Measurements from ENCODE around the gene GSTM5.

Gene GSTM5

DNA sequence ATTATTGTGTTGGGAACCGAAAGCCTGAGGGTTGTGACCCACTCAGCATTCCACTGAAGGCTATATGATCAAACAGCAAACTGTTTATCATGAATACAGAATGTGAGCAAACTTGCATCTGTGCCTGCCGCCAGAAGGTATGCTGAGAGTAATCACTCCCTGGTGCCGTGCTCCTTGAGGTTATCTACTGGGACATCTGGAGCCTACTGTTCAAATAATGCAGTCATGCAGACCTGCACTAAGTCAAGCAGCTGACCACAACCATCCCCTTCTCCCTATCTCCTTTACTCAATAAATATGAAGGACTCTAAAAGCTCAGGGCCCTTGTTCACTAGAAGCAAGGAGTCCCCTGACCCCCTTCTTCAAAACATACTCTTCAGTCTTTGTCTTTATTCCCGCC is 13.5 kb downstream of the GSTM5 start:
- TF ChIP-seq BACH2 (CRISPR knock-in tag; IDR thresholded peaks at IDR 0.05; ENCODE audit: borderline replicate concordance) = no peak
- no peak for TF ChIP-seq GLIS3 (CRISPR knock-in tag; IDR thresholded peaks at IDR 0.05)
- no peak for TF ChIP-seq ZNF565 (CRISPR knock-in tag; conservative IDR thresholded peaks at IDR 0.05; ENCODE audit: low read depth)
- TF ChIP-seq, protein P1, sequence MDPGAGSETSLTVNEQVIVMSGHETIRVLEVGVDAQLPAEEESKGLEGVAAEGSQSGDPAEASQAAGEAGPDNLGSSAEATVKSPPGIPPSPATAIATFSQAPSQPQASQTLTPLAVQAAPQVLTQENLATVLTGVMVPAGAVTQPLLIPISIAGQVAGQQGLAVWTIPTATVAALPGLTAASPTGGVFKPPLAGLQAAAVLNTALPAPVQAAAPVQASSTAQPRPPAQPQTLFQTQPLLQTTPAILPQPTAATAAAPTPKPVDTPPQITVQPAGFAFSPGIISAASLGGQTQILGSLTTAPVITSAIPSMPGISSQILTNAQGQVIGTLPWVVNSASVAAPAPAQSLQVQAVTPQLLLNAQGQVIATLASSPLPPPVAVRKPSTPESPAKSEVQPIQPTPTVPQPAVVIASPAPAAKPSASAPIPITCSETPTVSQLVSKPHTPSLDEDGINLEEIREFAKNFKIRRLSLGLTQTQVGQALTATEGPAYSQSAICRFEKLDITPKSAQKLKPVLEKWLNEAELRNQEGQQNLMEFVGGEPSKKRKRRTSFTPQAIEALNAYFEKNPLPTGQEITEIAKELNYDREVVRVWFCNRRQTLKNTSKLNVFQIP (CRISPR knock-in tag; IDR thresholded peaks at IDR 0.05; ENCODE audit: borderline replicate concordance, low read depth) = no peak
- no peak for TF ChIP-seq CSDC2 (CRISPR knock-in tag; IDR thresholded peaks at IDR 0.05)
- TF ChIP-seq ZC3H10 (CRISPR knock-in tag; IDR thresholded peaks at IDR 0.05) = no peak
- no peak for TF ChIP-seq OSR1 (CRISPR knock-in tag; IDR thresholded peaks at IDR 0.05)
- TF ChIP-seq, protein P2, sequence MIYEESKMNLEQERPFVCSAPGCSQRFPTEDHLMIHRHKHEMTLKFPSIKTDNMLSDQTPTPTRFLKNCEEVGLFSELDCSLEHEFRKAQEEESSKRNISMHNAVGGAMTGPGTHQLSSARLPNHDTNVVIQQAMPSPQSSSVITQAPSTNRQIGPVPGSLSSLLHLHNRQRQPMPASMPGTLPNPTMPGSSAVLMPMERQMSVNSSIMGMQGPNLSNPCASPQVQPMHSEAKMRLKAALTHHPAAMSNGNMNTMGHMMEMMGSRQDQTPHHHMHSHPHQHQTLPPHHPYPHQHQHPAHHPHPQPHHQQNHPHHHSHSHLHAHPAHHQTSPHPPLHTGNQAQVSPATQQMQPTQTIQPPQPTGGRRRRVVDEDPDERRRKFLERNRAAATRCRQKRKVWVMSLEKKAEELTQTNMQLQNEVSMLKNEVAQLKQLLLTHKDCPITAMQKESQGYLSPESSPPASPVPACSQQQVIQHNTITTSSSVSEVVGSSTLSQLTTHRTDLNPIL (CRISPR knock-in tag; IDR thresholded peaks at IDR 0.05; ENCODE audit: low read depth) = no peak
- no peak for TF ChIP-seq ARNTL (CRISPR knock-in tag; IDR thresholded peaks at IDR 0.05; ENCODE audit: borderline replicate concordance, low read depth)
- no peak for ATAC-seq

DNA sequence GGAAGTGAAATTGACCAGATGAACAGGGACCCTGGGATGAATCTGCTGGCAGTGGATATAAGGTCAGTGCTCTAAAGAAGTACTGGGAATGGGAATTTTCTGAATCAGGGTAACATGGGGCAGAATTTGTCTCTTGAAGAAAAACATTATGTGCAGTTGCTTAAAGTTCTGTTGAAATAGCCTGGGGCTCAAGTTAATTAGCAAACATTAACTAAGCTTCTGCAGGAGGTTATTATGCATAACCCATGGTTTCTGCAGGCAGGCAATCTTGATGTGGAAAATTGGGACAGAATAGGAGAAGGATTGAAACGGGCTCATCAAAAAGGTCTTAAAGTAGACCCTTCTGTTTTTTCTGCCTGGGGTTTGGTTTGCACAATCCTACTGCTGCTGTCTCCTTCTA is 14.0 kb downstream of the GSTM5 start:
- no peak for ATAC-seq
- TF ChIP-seq, protein P3, sequence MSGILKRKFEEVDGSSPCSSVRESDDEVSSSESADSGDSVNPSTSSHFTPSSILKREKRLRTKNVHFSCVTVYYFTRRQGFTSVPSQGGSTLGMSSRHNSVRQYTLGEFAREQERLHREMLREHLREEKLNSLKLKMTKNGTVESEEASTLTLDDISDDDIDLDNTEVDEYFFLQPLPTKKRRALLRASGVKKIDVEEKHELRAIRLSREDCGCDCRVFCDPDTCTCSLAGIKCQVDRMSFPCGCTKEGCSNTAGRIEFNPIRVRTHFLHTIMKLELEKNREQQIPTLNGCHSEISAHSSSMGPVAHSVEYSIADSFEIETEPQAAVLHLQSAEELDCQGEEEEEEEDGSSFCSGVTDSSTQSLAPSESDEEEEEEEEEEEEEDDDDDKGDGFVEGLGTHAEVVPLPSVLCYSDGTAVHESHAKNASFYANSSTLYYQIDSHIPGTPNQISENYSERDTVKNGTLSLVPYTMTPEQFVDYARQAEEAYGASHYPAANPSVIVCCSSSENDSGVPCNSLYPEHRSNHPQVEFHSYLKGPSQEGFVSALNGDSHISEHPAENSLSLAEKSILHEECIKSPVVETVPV (CRISPR knock-in tag; IDR thresholded peaks at IDR 0.05) = no peak
- TF ChIP-seq ZNF8 (CRISPR knock-in tag; IDR thresholded peaks at IDR 0.05) (no peak), ZFP30 (CRISPR knock-in tag; IDR thresholded peaks at IDR 0.05) (no peak), SNAI2 (CRISPR knock-in tag; IDR thresholded peaks at IDR 0.05) (no peak), RARB (CRISPR knock-in tag; IDR thresholded peaks at IDR 0.05) (no peak), ESRRG (CRISPR knock-in tag; IDR thresholded peaks at IDR 0.05) (no peak), BACH2 (CRISPR knock-in tag; IDR thresholded peaks at IDR 0.05; ENCODE audit: borderline replicate concordance) (no peak), TCF4 (CRISPR knock-in tag; IDR thresholded peaks at IDR 0.05; ENCODE audit: borderline replicate concordance) (no peak)
- TF ChIP-seq, protein P4, sequence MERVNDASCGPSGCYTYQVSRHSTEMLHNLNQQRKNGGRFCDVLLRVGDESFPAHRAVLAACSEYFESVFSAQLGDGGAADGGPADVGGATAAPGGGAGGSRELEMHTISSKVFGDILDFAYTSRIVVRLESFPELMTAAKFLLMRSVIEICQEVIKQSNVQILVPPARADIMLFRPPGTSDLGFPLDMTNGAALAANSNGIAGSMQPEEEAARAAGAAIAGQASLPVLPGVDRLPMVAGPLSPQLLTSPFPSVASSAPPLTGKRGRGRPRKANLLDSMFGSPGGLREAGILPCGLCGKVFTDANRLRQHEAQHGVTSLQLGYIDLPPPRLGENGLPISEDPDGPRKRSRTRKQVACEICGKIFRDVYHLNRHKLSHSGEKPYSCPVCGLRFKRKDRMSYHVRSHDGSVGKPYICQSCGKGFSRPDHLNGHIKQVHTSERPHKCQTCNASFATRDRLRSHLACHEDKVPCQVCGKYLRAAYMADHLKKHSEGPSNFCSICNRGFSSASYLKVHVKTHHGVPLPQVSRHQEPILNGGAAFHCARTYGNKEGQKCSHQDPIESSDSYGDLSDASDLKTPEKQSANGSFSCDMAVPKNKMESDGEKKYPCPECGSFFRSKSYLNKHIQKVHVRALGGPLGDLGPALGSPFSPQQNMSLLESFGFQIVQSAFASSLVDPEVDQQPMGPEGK (CRISPR knock-in tag; IDR thresholded peaks at IDR 0.05; ENCODE audit: borderline replicate concordance) = no peak

DNA sequence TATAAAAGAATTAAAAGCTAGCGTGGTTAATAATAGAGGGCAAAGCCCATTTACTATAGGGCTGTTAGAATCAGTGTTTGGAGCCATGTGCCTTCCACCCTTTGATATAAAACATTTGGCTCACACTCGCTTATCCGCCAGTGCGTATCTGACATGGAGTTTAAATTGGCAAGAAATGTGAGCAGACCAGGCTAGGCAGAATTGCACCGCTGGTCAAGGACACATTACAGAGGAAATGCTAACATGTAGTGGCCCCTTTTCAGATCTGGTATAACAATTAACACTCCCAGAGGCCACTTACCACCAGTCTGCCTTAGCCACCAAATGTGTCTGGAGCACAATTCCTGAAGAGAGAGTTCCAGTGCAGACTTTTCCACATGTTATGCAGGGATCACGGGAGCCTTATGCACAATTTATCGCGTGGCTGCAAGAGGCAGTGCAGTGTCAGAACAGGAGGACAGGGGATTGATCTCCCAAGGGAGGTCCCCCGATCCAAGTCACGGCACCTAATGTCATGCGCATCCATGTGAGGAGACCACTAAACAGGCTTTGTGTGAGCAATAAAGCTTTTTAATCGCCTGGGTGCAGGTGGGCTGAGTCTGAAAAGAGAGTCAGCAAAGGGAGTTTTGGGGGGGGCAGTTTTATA is 14.8 kb downstream of the GSTM5 start:
- ATAC-seq = no peak
- TF ChIP-seq, protein P2 (CRISPR knock-in tag; IDR thresholded peaks at IDR 0.05; ENCODE audit: low read depth) = no peak
- TF ChIP-seq SNAI2 (CRISPR knock-in tag; IDR thresholded peaks at IDR 0.05) = no peak
- TF ChIP-seq, protein P4 (CRISPR knock-in tag; IDR thresholded peaks at IDR 0.05; ENCODE audit: borderline replicate concordance) = no peak
- TF ChIP-seq ISL1 (CRISPR knock-in tag; IDR thresholded peaks at IDR 0.05) = no peak
- no peak for TF ChIP-seq ZNF70 (CRISPR knock-in tag; IDR thresholded peaks at IDR 0.05)
- no peak for TF ChIP-seq RARB (CRISPR knock-in tag; IDR thresholded peaks at IDR 0.05)
- no peak for TF ChIP-seq ARNTL (CRISPR knock-in tag; IDR thresholded peaks at IDR 0.05; ENCODE audit: borderline replicate concordance, low read depth)
- TF ChIP-seq ZFP3 (CRISPR knock-in tag; IDR thresholded peaks at IDR 0.05) = no peak
- TF ChIP-seq, protein P3 (CRISPR knock-in tag; IDR thresholded peaks at IDR 0.05) = no peak
- TF ChIP-seq ZNF565 (CRISPR knock-in tag; conservative IDR thresholded peaks at IDR 0.05; ENCODE audit: low read depth) = no peak
- no peak for TF ChIP-seq ZC3H10 (CRISPR knock-in tag; IDR thresholded peaks at IDR 0.05)
- no peak for TF ChIP-seq GLIS3 (CRISPR knock-in tag; IDR thresholded peaks at IDR 0.05)
- TF ChIP-seq CSDC2 (CRISPR knock-in tag; IDR thresholded peaks at IDR 0.05) = no peak
- no peak for TF ChIP-seq OSR1 (CRISPR knock-in tag; IDR thresholded peaks at IDR 0.05)
- no peak for TF ChIP-seq BACH2 (CRISPR knock-in tag; IDR thresholded peaks at IDR 0.05; ENCODE audit: borderline replicate concordance)
- no peak for TF ChIP-seq TOX (CRISPR knock-in tag; IDR thresholded peaks at IDR 0.05; ENCODE audit: borderline replicate concordance)
- TF ChIP-seq, protein P1 (CRISPR knock-in tag; IDR thresholded peaks at IDR 0.05; ENCODE audit: borderline replicate concordance, low read depth) = no peak
- TF ChIP-seq TCF4 (CRISPR knock-in tag; IDR thresholded peaks at IDR 0.05; ENCODE audit: borderline replicate concordance) = no peak
- TF ChIP-seq ZNF8 (CRISPR knock-in tag; IDR thresholded peaks at IDR 0.05) = no peak
- TF ChIP-seq PPARA (CRISPR knock-in tag; IDR thresholded peaks at IDR 0.05; ENCODE audit: borderline replicate concordance) = no peak
